CD4-positive, alpha-beta T cell (primary cell): ENCODE results near the gene TMEM140. TPM values are rescaled to one million over a fixed set of nuclear protein-coding genes. Genes with fewer than 3 reads are reported as not detected.
"Not testable (repeated sequence)": the region's sequence is repeated elsewhere in the genome, so short reads cannot be mapped to it uniquely, and the experiment has no call there.

Source experiments
- ATAC-seq: fragments of 200-7000 bp; cut with Tn5 transposase; one replicate; pipeline ENCODE4 v1.10.0; 2022; ENCODE audit warnings: mild to moderate bottlenecking; ENCODE audit not compliant: poor library complexity
- CTCF ChIA-PET: fragments of 350-600 bp; sonication (Branson Sonifier 250); formaldehyde crosslinking; loops from one replicate; lab custom pipeline; 2021; ENCODE audit warnings: antibody characterized with exemption, inconsistent platforms; lab: Charles Lee
- POLR2A ChIA-PET: fragments of 350-600 bp; sonication (Branson Sonifier 250); formaldehyde crosslinking; loops from one replicate; lab custom pipeline; 2021; ENCODE audit warnings: antibody characterized with exemption, inconsistent platforms; lab: Charles Lee
- DNase-seq, 14 experiments: peaks; one replicate each; pipeline ENCODE4 v3.0.0-alpha.2; 2013 to 2020; ENCODE audit warnings: mixed read lengths in 2 of 14
- H3K27ac ChIP-seq, 2 donors: one replicate each; pipeline versions ENCODE4 v1.5.1 to v1.7.0; 2013; ENCODE audit warnings: low read length in 2 of 2, low read depth in 1 of 2, mild to moderate bottlenecking in 1 of 2
- H3K27me3 ChIP-seq, 2 experiments: 1 replicate in 1 of 2; 2 replicates in 1 of 2; pipeline versions ENCODE4 v1.6.1 to v1.7.0; 2013; ENCODE audit warnings: low read length in 2 of 2, control low read depth in 1 of 2, mild to moderate bottlenecking in 1 of 2, moderate library complexity in 1 of 2; ENCODE audit not compliant: insufficient read depth in 2 of 2, control insufficient read depth in 1 of 2
- H3K36me3 ChIP-seq: one replicate; pipeline ENCODE4 v1.6.1; 2013; ENCODE audit warnings: low read length, control low read depth; ENCODE audit not compliant: insufficient read depth
- H3K4me1 ChIP-seq: one replicate; pipeline ENCODE4 v1.6.1; 2013; ENCODE audit warnings: low read length, control low read depth; ENCODE audit not compliant: insufficient read depth
- H3K4me3 ChIP-seq: one replicate; pipeline ENCODE4 v1.5.1; 2013; ENCODE audit warnings: mild to moderate bottlenecking, low read length, moderate library complexity
- H3K9me3 ChIP-seq, 2 experiments: 1 replicate in 1 of 2; 2 replicates in 1 of 2; pipeline versions ENCODE4 v1.6.1 to v1.7.0; 2013; ENCODE audit warnings: low read length in 2 of 2, mild to moderate bottlenecking in 2 of 2, control low read depth in 1 of 2, moderate library complexity in 1 of 2; ENCODE audit not compliant: control insufficient read depth in 1 of 2, insufficient read depth in 1 of 2
- H3K27ac Mint-ChIP-seq: one replicate; pipeline ENCODE4 v1.8.0; 2020; ENCODE audit warnings: mixed read lengths
- H3K27me3 Mint-ChIP-seq: one replicate; pipeline ENCODE4 v1.8.0; 2021; ENCODE audit warnings: mixed read lengths
- H3K36me3 Mint-ChIP-seq: one replicate; pipeline ENCODE4 v1.8.0; 2021; ENCODE audit warnings: low read depth, mixed read lengths
- H3K4me1 Mint-ChIP-seq: one replicate; pipeline ENCODE4 v1.8.0; 2021; ENCODE audit warnings: low read depth, mixed read lengths
- H3K4me3 Mint-ChIP-seq: one replicate; pipeline ENCODE4 v1.8.0; 2020; ENCODE audit warnings: mild to moderate bottlenecking, mixed read lengths
- H3K9me3 Mint-ChIP-seq: one replicate; pipeline ENCODE4 v1.8.0; 2020; ENCODE audit warnings: mixed read lengths
- intact Hi-C, 2 experiments: fragments of 100-400 bp; cut with DNase I in 1 of 2; cut with micrococcal nuclease in 1 of 2; formaldehyde crosslinking; loops; one replicate each; pipeline versions ENCODE4 v1.15.1 to v1.9.0; 2023 to 2025; cut with DNase I, micrococcal nuclease
- total RNA-seq, 174 experiments: library from RNA in 2 of 174; stranded (reverse) in 2 of 174; gene quantifications; one replicate each; pipeline ENCODE4 v1.2.3 and lab custom pipeline; 2021 to 2026
- TF ChIP-seq, protein P1 (sequence below): fragments of 200-600 bp; IDR thresholded peaks from one replicate; pipeline ENCODE4 v1.8.0; 2022; ENCODE audit warnings: antibody characterized with exemption, mild to moderate bottlenecking

The TMEM140 gene
- total RNA-seq, 2 experiments from 2014 or later, result 27.7 to 32.2 TPM

GRCh38 chr7:135121868-135122267, 26.0 kb upstream of the TMEM140 start:
- Histone ChIP-seq H3K27me3 (no peaks in the 10 kb centered on the region), H3K4me1 (no peaks in the 10 kb centered on the region), H3K27ac (no peak overlapping the region), H3K9me3 (peaks cover 10 to 17% of the 10 kb centered on the region in 2 experiments), H3K36me3 (no peaks in the 10 kb centered on the region), H3K4me3 (no peak overlapping the region)
- no peak overlapping the region for H3K4me3 Mint-ChIP-seq
- no peaks in the 10 kb centered on the region for H3K27me3 Mint-ChIP-seq
- H3K4me1 Mint-ChIP-seq, result no peaks in the 10 kb centered on the region
- no peak overlapping the region for H3K27ac Mint-ChIP-seq
- ChIA-PET POLR2A (no interaction called here), CTCF (no interaction called here)
- intact Hi-C loops, result no loop called here
- TF ChIP-seq, protein P1, sequence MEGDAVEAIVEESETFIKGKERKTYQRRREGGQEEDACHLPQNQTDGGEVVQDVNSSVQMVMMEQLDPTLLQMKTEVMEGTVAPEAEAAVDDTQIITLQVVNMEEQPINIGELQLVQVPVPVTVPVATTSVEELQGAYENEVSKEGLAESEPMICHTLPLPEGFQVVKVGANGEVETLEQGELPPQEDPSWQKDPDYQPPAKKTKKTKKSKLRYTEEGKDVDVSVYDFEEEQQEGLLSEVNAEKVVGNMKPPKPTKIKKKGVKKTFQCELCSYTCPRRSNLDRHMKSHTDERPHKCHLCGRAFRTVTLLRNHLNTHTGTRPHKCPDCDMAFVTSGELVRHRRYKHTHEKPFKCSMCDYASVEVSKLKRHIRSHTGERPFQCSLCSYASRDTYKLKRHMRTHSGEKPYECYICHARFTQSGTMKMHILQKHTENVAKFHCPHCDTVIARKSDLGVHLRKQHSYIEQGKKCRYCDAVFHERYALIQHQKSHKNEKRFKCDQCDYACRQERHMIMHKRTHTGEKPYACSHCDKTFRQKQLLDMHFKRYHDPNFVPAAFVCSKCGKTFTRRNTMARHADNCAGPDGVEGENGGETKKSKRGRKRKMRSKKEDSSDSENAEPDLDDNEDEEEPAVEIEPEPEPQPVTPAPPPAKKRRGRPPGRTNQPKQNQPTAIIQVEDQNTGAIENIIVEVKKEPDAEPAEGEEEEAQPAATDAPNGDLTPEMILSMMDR, result no peak
- H3K9me3 Mint-ChIP-seq, result peaks cover 6% of the 10 kb centered on the region
- no peak for DNase-seq
- no peak for ATAC-seq
- H3K36me3 Mint-ChIP-seq, result peaks cover 45% of the 10 kb centered on the region

DNA sequence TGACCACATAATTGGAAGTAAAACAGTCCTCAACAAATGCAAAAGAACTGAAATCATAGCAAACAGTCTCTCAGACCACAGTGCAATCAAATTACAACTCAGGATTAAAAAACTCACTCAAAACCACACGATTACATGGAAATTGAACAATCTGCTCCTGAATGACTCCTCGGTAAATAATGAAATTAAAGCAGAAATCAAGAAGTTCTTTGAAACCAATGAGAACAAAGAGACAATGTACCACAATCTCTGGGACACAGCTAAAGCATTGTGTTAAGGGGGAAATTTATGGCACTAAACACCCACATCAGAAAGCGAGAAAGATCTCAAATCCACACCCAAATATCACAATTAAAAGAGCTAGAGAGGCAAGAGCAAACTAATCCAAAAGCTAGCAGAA, 23.2 kb upstream of the TMEM140 start:
- peaks cover 9 to 15% of the 10 kb centered on the region in 2 experiments for H3K9me3 ChIP-seq
- H3K9me3 Mint-ChIP-seq, H3K36me3 ChIP-seq, H3K4me3 ChIP-seq, H3K27me3 Mint-ChIP-seq, H3K27ac ChIP-seq, H3K4me1 ChIP-seq, H3K27ac Mint-ChIP-seq, POLR2A ChIA-PET, intact Hi-C loops, H3K4me1 Mint-ChIP-seq, H3K4me3 Mint-ChIP-seq, DNase-seq, ATAC-seq, H3K27me3 ChIP-seq: not testable (repeated sequence)
- H3K36me3 Mint-ChIP-seq, result peaks cover 30% of the 10 kb centered on the region
- CTCF ChIA-PET, result interaction anchor here (1.1 kb wide), 1 partner anchor 9 kb away, joined by 3 read pairs; no protein-coding TSS in a partner anchor

DNA sequence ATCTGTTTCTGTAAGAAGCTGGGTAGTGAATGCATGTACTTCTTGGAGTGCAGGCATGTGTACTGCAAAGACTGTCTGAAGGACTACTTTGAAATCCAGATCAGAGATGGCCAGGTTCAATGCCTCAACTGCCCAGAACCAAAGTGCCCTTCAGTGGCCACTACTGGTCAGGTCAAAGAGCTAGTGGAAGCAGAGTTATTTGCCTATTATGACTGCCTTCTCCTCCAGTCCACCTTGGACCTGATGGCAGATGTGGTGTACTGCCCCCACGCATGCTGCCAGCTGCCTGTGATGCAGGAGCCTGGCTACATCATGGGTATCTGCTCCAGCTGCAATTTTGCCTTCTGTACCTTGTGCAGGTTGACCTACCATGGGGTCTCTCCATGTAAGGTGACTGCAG, 18.9 kb upstream of the TMEM140 start:
- ATAC-seq (no peak), DNase-seq (no peak)
- Mint-ChIP-seq H3K9me3 (peaks cover 2% of the 10 kb centered on the region), H3K27me3 (no peaks in the 10 kb centered on the region), H3K4me1 (no peaks in the 10 kb centered on the region), H3K27ac (no peak overlapping the region), H3K36me3 (peaks cover 15% of the 10 kb centered on the region), H3K4me3 (no peak overlapping the region)
- TF ChIP-seq, protein P1, result no peak
- Histone ChIP-seq H3K27ac (no peak overlapping the region), H3K9me3 (peaks cover 3 to 9% of the 10 kb centered on the region in 2 experiments), H3K4me3 (no peak overlapping the region), H3K36me3 (no peaks in the 10 kb centered on the region), H3K27me3 (no peaks in the 10 kb centered on the region), H3K4me1 (no peaks in the 10 kb centered on the region)
- ChIA-PET POLR2A (interaction anchor here (1.8 kb wide), 1 partner anchor 19 kb away, joined by 6 read pairs; the partner anchor contains the start of gene TMEM140), CTCF (no interaction called here)
- intact Hi-C loops, result no loop called here

DNA sequence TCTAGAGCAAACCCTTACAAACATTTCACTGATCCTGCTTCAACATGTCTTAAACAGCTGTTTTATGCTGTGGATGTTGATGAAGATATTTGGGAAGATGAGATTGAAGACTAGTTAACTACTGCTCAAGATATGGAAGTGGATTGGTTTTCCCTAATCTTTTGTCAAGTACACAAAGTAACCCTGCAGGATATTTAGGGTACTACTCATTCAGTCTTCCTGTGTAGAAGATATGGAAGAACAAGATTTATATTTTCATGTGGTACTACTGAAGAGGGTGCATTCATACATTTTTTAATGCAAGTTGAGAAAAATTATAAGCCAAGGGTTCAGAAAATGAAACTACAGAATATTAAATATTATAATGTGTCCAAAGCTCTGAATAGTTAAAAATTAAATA, 18.3 kb upstream of the TMEM140 start:
- H3K36me3 ChIP-seq, result no peaks in the 10 kb centered on the region
- intact Hi-C loops, result no loop called here
- Mint-ChIP-seq H3K4me1 (no peaks in the 10 kb centered on the region), H3K27ac (no peak overlapping the region), H3K9me3 (peaks cover 2% of the 10 kb centered on the region), H3K36me3 (peaks cover 15% of the 10 kb centered on the region), H3K27me3 (no peaks in the 10 kb centered on the region), H3K4me3 (no peak overlapping the region)
- no peaks in the 10 kb centered on the region for H3K4me1 ChIP-seq
- no peaks in the 10 kb centered on the region for H3K27me3 ChIP-seq
- TF ChIP-seq, protein P1, result no peak
- H3K9me3 ChIP-seq, result peaks cover 3 to 9% of the 10 kb centered on the region in 2 experiments
- POLR2A ChIA-PET, result interaction anchor here (1.8 kb wide), 1 partner anchor 18 kb away, joined by 6 read pairs; the partner anchor contains the start of gene TMEM140
- H3K27ac ChIP-seq, result no peak overlapping the region
- DNase-seq, result no peak
- CTCF ChIA-PET, result no interaction called here
- ATAC-seq, result no peak
- no peak overlapping the region for H3K4me3 ChIP-seq
